ENCODE measurements around the gene RAPGEF6.
"Not testable (repeated sequence)": the region's sequence is repeated elsewhere in the genome, so short reads cannot be mapped to it uniquely, and the experiment has no call there.

RAPGEF6 gene

DNA sequence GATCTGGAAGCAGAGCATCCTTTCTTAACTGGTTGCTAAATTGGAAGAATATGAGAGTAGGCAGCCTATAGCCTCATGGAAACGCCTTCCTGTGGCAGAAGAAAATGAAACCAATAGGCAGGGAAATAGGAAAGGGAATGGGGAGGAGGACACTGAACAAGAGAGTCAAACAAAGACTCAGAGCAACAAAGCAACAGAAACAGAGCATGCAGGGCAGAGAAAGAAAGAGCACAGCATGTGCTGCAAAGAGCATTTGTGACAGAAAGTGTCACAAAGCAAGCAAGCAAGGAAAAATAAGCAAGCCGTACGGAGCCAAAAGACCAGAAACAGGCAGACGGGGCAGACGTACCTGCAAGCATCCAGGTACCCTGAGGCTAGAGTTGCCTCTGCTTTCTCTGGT lies 123.1 kb downstream of the RAPGEF6 start:
- DNase-seq (ENCODE audit: low read depth in 2 of 2) = no peak

DNA sequence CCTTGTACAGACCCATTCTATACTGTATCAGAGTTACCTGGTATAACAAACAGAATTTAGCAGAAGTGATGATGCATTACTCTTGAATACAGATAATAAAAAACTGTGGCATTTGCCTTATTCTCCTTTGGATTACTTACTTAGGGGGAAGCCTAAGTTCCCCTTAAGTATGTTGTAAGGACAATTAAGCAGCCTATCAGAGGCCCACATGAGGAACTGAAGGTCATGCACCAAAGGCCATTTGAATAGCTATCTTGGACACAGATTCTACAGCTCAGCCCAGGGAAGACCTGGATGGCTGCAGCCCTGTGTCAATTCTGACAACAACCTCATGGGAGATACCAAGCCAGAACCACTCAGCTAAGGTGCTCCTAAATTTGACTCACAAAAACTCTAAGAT lies 125.2 kb downstream of the RAPGEF6 start:
- no peak for DNase-seq (ENCODE audit: low read depth in 2 of 2)

DNA sequence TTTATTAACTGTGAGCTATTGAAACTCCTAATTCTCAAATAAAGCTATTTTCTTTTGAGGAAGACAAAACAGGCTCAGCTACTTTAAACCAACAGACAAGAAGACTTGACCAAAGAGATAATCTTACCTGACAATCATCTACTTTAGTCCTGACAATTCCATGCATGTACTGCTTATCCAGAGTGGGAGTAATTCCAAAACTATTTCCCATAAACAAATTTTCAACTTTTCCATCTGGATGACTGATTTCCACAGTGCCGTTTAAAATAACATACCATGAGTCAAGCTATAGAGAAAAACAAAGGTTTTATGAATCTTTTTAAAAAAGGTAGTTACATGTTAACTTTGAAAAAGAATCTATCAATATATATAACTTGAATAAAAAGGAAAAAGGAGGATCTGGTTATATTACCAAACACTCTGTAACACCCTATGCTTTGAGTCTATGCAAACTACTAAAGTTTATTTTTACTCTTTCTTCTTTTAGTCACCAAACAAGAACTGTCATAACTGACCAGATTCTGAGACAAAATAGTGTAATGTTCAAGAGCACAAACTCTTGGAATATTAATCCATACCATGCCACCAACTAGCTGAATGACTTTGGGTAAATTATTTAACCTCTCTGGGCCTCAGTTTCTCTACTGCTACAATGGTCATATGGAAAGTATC lies 129.7 kb downstream of the RAPGEF6 start:
- no peak for DNase-seq (ENCODE audit: low read depth in 2 of 2)

DNA sequence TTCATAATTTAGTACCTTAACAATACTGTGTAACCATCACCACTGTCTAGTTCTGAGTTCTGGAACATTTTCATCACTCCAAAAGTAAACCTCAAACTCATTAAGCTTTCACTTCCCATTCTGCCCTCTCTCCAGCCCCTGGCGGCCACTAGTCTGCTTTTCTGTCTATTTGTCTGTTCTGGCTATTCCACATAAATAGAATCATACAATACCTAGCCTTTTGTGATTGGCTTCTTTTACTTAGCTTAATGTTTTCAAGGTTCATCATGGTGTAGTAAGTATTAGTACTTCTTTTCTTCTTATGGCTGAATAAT lies 138.7 kb downstream of the RAPGEF6 start:
- no peak for DNase-seq (ENCODE audit: low read depth in 2 of 2)

DNA sequence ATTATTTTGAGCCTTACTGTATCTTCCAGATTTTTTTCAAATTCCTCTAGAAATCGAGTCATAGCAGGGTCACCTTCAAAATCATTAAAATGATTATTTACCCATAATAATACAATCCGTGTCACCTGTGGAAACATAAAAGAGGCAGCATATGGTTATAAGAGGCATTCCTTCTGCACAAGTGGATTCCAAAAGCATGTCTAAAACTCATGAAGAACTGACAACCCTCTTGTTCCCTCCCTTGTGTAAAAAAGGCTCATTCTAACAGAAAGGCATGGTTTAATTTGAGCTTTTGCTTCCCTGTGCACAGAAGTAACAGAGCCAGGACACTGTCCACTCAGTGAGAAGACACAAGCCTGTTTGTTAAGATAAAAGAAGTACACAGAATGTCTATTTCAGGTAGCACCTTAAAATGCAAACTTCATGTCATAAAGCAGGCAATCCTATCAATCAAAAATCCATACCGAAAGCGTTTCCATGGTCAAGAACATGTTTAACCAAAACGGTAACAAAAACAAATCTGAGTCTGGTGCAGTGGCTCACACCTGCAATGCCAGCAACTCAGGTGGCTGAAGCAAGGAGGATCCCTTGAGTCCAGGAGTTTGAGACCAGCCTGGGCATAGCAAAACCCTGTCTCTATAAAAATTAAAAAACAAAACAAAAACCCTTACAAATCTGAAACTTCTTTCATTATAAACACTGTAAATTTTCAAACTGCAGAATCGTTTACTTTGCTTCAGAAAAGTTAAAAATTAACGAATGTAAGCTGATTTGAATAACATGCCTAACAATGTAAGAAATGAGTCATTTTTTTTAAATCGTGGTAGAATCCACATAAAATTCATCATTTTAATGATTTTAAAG lies 139.3 kb downstream of the RAPGEF6 start:
- DNase-seq (ENCODE audit: low read depth in 2 of 2) = no peak

DNA sequence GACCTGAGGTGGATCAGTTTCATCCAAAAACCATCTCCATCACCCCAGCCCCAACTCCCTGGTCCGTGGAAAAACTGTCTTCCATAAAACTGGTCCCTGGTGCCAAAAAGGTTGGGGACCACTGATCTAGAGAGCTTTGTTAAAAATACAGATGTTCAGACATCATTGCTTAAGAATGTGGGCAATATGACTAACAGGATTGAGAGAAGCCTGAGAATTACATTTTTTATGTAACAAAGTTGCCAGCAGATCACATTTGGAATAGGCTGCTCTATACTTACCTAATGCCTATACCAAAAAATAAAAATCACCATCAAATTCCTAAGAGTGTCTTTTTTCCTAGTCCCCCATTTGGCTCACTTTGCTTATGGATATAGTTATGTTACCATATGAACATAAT lies 143.3 kb downstream of the RAPGEF6 start:
- DNase-seq (ENCODE audit: low read depth in 2 of 2) = no peak

DNA sequence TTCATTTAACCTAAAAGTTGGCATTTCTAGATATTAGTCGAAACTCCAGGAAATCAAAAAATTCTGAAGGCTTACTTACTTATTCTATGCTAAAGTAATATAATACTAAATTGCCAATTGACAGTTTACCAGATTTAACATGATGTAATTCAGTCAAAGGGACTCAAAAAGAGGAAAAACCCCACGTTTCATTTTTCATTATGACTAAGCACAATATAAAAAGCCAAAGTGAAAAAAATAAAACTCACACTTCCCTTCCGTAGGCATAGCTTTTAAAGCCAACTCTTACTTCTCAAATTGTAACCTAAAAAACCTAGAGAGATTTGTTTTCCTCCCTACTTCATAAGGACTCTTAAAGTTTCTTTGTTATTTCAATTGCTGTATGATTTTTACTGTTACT lies 146.6 kb downstream of the RAPGEF6 start:
- DNase-seq (ENCODE audit: low read depth in 2 of 2) = no peak

DNA sequence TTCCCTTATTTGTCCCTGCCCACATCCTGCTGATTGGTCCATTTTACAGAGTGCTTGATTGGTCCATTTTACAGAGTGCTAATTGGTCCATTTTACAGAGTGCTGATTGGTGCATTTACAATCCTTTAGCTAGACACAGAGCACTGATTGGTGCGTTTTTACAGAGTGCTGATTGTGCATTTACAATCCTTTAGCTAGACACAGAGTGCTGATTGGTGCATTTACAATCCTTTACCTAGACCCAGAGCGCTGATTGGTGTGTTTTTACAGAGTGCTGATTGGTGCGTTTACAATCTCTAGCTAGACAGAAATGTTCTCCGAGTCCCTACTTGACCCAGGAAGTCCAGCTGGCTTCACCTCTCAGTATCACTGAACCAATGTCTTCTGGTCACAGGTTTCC lies 147.7 kb downstream of the RAPGEF6 start:
- not testable (repeated sequence) for DNase-seq (ENCODE audit: low read depth in 2 of 2)

DNA sequence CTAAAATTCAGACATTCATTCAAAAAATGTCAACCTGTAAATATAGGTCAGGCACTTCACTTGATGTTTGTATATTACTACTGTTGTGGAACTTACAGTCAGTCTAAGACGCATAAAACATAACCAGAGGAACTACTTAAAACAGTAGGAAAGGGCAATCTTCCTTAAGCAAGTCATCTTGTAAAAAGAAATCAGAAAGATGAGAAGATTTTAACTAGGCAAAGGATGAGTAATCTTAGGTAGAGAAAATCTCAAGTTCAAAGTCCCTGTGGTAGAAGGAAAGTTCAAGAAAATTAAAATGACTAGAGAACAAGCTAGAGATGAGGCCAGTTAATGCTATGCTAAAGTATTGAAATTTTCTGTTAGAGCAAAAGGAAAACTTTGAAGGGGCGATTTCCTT lies 152.4 kb downstream of the RAPGEF6 start:
- no peak for DNase-seq (ENCODE audit: low read depth in 2 of 2)

DNA sequence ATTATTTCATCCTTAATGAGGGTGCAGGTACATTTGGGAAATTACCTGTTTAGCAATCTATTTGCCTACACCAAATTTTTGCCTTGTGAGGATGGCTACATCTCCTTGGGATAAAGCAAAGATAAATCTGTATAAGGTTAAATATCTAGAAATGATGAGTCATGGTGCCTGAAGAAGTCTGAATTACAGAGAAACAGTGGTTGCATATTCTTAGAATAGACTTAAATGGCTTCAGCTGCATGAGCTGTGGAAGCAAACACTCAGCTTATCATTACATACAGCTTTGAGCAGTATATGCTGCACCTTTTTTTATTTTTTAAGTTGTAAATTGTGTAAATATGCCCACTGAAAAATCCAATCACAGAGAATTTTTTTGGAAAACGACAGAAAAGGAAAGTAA lies 153.5 kb downstream of the RAPGEF6 start:
- no peak for DNase-seq (ENCODE audit: low read depth in 2 of 2)

DNA sequence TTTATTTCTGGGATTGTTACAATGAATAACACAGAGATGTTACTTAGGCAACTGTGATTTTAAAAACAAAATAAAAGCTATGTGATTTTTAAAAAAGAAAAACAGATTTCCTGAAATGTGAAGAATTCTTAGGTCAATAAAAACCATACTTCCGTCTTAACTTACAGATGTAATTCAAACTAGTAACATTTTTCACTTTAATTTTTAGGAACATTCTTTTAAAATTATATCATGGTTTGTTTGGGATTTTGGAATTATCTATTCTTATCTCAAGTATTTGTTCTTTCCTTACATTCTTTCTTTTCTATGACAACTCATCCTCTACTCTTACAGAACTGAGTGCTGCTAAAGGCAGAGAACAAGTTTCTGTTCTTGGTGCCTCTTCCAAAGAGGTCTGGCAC lies 159.5 kb downstream of the RAPGEF6 start:
- no peak for DNase-seq (ENCODE audit: low read depth in 2 of 2)

DNA sequence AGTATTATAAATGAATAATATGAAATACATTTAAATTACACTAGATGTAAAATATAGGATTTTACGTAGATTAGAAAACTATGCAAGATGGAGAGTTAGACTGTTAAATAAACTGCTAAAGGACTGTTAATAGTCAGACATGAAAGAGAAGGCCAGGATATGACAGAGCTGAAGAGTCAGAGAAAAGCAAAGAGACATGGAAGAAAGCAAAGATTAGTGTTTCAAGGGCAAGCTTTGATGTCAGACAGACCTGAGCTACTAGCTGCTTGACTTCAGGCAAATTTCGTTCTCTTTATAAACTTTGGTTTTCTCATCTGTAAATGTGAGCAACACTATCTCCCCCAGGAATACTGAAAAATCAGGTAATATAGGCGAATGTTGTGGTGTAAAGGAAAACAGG lies 161.3 kb downstream of the RAPGEF6 start:
- DNase-seq (ENCODE audit: low read depth in 2 of 2) = no peak

DNA sequence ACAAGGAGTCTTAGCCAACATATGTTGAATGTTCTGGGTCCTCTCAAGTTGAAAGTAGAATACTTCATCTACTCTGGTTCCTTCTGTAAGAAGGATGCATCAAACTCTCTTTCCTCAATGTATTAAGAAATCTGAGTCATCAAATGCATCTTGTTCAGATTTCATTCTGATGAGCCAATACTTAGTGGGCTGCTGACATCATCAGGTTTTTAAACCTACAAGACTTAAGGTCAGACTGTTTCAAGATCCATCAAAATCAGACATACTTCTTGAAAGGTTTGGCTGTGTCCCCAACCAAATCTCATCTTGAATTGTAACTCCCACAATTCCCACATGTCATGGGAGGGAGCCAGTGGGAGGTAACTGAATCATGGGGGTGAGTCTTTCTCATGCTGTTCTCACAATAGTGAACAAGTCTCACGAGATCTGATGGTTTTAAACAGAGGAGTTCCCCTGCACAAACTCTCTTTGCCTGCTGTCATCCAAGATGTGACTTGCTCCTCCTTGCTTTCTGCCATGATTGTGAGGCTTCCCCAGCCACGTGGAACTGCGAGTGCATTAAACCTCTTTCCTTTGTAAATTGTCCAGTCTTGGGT lies 168.8 kb downstream of the RAPGEF6 start:
- DNase-seq (ENCODE audit: low read depth in 2 of 2) = no peak

DNA sequence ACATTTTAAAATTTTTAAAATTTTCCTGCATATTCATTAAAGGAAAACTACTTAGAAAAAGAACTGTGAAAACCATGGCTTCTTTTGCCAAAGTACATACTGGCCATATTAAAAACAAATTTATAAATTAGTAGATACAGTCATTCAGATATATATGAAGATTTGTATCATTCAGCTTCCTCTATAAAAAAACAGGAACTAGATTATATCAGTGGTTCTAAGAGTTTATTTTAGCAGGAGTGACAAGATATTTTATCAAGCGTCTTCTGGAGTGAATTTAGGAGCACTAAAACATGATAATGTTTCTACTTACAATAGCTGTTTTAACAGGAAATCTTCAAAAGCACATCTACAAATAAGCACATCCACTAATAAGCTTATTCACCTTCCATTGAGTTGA lies 171.4 kb downstream of the RAPGEF6 start:
- DNase-seq (ENCODE audit: low read depth in 2 of 2) = no peak

DNA sequence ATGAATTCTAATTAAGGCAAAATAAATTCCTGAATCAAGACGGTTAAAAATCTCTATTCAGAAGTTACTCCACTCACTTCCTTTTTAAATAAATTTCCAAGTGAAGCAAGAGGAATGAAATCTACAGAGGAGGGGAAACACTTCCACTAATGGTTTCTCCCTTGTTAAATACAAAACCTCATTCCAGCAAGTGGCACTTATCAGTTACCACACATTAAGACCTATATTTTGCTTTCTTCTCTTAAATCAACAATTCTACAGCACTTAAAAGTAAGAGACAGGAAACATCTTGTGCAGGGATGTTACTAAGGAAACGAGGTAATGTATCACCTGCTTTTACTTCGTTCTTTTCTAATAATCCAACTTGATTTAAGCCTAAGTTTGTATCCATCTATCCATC lies 172.6 kb downstream of the RAPGEF6 start:
- DNase-seq (ENCODE audit: low read depth in 2 of 2) = no peak

DNA sequence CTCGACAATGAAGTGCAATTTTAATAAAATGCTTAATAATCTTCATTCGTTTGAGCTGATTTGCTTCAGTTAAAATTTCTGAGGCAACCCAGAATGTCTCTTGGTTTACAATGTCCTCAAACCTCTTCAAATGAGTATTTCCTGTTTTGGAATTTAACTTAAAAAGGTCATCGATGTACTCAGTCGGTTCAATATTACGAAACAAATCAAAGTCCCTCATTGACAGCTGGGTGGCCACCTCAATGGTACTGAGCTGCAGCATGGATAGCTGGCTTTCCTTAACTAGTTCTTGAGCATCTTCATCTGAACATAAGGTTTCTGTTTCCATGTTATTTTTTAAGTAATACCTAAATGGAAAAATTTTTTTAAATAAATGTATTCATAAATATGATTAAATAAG lies 173.3 kb downstream of the RAPGEF6 start:
- DNase-seq (ENCODE audit: low read depth in 2 of 2) = no peak

DNA sequence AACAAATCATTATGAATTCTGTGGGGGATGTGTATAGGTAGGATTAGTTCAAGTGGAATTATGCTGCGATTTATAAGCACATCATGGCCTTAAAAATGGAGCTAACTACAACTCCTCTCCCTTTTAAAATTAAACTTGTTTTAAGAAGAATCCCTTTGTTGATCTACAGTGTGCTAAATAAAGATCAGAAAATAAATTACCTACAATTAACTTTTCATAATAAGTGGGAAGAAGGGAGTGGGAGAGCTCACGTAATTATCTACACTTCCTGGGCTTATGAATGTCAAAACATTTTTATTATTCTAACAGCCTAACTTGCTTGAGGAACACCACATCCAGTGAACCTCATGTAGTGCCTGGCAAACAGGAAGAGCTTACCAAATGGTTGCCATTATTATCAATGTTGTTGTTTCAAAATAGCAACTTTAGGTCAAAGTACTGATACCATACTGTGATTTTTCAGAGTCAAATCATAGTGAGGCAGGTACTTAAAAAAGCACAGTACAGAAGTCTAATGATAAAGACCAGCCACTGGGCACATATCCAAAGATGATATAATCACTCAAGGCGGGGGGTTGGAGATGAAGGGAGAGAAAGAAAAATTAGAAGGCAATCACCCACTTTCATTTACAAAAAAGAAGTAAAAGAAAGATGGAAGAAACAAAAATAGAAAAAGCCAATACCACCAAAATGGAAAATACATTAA lies 174.0 kb downstream of the RAPGEF6 start:
- DNase-seq (ENCODE audit: low read depth in 2 of 2) = no peak

DNA sequence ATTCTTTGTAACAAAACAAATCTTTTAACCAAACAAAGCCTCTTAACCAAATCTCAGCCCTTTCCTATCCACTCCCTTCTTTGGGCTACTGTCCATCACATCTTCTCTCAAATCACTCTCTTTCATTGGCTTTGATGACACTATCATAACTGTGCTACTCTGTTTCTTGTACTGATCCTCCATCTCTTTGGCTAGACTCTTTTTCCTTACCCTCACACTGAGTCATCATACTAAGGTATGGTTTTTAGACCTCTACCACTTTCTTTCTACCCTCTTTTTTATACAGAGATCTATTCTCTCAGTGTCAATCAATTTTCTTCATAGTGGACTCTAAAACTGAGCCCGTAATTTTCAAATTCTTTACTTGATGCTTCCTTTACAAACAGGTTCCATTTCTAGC lies 174.9 kb downstream of the RAPGEF6 start:
- DNase-seq (ENCODE audit: low read depth in 2 of 2) = no peak

DNA sequence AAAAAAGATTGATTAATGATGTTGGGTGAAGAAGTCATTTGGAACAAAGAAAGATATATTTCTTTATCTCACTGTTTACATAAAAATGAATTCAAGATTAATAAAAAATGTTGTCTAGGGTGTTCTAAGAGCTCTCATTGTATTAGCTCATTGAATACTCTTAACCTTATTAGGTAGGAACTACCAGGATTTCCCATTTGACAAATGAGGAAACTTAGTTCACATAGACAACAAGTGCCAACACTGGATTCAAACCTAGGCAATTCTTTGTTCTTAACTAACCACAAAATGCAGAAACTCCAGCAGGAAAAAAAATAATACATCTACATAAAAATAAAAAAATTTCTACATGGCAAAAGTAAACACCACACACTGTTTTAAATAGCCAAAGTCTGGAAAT lies 175.8 kb downstream of the RAPGEF6 start:
- DNase-seq (ENCODE audit: low read depth in 2 of 2) = no peak

DNA sequence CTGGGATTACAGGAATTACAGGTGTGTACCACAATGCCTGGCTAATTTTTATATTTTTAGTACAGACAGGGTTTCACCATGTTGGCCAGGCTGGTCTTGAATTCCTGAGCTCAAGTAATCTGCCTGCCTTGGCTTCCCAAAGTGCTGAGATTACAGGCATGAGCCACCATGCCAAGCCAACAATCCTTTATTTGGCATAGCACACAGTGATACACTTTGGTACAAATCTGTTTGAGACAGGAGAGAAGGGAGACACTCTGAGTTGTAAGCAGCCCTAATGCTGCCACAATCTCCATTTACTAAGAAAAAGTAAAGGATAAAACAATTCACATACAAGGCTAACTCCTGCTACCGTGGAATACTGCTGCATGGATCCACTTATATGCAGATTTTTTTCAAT lies 177.8 kb downstream of the RAPGEF6 start:
- DNase-seq (ENCODE audit: low read depth in 2 of 2) = no peak

DNA sequence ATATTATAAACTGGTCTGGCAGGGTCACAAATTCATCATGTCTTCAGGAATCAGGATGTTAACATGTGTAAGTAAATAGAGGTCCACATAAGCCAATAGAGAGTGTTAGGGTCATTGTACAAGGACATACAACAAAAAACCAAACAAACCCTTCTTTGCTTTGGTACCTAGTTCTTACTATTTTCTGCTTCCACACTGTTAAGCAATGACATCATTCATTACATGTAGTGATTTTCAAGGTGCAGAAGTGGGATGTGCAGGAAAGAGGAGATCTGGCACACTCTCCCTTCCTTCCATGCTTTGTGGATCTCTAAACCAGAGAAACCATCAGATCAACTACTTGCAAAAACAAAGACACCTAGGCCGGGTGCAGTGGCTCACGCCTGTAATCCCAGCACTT lies 184.1 kb downstream of the RAPGEF6 start:
- DNase-seq (ENCODE audit: low read depth in 2 of 2) = no peak

DNA sequence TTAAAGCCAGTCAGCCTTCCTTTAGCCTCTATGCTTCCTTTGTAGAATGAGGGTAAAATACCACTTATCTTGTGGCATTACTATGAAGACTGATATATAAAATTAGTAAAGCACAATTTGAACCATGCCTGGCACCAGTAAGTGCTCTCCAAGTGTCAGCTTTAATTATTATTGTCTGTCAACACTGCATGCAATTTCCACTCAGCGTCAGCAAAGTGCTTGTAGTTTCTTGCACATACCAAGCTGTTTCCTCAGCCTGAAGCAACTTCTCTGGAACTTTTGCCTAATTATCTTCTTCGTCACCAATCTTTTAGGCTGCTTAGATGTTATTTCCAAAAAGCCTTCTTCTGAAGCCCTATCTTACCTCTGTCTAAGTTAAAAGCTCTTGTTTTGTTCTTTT lies 193.8 kb downstream of the RAPGEF6 start:
- DNase-seq (ENCODE audit: low read depth in 2 of 2) = no peak

DNA sequence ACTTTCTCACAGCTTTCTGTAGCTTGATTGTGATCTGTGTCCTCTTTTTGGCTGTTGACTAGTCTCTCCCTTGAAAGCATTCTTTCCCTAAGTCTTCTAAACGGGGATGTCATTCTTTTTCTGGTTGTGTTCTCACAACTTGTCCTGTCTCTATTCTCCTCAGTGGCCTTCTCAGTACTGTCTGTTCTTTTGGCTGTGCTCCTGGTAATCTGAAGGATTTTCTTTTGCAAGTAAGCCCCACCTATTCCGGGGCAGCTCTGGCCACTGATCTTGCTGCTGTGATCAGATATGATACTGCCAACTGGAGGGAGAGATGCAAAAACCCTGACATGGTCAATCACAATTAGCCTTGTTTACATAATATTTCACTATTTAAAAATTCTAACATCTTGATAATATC lies 198.9 kb downstream of the RAPGEF6 start:
- DNase-seq (ENCODE audit: low read depth in 2 of 2) = no peak

All from stimulated activated CD8-positive, alpha-beta memory T cell treated with anti-CD3 and anti-CD28 coated beads, Interleukin-7, amount 100 ng/mL, for 4 hours (primary cell).